GM18861 (cell line): ENCODE data around the gene SH2B2.

Experiments used
- ATAC-seq: cut with Tn5 transposase; IDR thresholded peaks from one replicate; pipeline ENCODE4 v1.9.1; 2021; ENCODE audit not compliant: unreplicated experiment

SH2B2 gene

DNA sequence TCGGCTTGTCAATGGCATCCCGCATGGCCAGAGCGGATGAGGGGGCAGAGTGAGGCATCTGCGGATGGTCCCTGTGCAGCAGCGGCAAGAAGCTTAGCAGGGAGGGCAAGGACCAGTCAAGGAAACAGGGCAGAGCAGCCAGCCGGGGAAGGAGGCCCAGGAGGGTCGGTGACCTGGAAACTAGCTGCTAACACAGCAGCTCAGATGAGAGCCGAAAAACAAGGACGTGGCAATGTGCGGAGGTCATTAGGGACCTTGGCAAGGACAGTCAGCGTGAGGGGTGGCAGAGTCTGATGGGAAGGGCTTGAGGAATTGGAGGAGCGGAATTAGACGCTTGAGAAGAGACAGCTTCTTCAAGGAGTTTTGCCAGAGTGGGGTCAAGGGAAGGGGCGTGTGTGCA, 20.1 kb upstream of the SH2B2 start:
- no peak for ATAC-seq

DNA sequence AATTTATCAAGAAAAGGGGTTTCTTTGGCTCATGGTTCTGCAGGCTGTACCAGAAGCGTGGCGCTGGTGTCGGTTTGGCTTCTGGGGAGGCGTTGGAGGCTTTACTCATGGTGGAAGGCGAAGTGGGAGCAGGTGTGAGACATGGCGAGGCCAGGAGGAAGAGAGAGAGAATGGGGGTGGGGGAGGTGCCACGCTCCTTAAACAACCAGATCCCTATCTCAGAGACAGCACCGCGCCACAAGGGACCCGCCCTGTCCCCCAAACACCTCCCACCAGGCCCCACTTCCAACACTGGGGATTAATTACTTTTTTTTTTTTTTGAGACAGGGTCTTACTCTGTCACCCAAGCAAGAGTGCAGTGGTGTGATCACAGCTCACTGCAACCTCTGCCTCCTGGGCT, 18.0 kb upstream of the SH2B2 start:
- no peak for ATAC-seq

DNA sequence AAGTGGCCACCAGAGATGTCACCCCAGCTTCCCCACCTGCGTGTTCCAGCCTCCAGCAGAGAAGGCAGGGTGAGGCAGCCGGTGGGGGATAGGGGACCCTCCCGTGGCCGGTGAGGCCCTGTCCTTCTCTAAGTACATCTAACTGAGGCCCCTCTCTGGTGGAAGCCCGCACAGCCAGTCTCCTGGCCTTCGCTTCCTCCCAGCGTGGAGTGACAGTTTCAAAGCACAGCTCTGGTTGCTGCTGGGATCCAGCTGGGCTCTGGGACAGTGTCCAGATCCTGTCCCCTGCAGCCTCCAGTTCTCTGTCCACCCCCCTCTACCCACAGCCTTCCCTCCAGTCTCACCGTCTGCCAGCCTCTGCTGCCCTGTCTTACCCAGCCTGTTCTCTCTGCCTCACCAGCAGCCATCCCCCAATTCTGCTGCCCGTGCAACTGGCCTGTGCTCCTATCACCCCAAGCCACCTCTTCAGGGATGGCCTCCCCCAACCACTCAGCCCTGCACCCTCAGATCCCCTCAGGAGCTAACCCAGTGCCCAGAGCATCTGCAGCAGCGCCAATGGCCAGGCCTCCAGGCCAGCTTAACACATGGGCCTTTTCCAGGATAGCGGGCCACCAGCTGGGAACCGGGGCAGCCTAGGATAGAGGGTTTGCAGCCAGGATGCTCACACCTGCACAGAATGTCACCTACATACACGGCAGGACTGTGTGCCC, 16.3 kb upstream of the SH2B2 start:
- no peak for ATAC-seq

DNA sequence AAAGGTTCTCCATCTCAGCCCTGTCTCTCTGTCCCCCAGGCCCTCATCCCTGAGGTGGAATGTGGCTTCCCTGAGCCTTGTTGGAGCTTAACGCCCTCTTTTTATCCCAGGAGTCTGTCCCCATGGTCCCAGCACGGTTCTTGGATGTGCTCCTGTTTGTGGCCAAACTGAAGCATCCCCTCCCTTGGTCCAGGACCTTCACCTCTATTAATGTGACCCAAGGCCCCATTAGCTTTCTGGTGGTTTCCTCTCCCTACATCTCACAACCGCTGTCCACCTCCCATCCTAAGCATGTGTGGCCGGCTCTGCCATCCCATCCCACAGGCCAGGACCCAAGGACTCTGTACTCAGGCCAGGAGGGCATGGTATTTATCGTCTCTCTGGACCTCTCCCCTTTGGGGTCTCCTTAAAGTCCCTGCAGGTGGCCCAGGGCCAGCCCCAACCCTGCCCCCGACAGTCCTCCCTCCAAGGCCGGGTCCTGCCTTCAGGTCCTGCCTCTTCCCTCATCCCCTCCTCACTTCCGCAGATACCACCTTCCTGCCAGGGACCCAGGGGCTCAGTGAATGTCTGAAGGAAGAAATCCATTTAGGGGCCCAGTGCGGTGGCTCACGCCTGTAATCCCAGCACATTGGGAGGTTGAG, 15.4 kb upstream of the SH2B2 start:
- ATAC-seq = no peak

GRCh38 chr7:102272075-102272916, 14.4 kb upstream of the SH2B2 start:
- ATAC-seq = no peak

DNA sequence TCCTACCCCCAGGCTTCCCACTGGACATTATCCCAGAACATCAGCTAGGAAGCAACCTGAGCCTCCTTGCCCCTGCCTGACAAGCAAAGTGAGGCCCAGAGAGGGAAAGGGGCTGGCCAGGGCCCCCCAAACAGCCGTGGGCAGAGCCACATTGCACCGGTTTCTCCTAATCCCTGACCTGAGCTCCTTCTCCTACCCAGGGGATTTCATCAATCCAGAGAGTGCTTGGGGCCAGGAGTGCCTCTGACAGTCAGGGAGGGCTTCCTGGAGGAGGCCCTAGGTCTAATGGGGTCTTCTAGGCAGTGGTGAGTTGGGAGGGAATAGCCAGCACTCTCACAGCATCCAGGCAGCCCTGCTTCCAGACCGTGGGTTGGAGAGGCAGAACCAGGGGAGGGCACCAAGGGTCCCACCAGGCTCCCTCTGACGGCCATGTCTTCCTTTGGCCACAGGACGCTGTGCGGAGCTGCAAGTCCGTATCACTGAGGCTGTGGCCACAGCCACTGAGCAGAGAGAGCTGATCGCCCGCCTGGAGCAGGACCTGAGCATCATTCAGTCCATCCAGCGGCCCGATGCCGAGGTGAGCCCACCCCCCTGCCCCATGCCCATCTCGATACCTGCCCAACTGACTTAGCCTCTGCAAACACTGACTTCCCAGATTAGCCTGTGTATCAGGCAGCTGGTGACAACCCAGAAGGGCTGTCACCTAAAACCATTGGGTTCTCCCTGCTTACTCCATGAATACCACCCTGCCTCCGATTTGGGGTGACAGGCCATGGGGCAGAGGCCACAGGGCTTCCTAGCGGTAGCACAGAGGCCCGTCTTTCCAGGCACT, 13.5 kb upstream of the SH2B2 start:
- ATAC-seq = no peak

DNA sequence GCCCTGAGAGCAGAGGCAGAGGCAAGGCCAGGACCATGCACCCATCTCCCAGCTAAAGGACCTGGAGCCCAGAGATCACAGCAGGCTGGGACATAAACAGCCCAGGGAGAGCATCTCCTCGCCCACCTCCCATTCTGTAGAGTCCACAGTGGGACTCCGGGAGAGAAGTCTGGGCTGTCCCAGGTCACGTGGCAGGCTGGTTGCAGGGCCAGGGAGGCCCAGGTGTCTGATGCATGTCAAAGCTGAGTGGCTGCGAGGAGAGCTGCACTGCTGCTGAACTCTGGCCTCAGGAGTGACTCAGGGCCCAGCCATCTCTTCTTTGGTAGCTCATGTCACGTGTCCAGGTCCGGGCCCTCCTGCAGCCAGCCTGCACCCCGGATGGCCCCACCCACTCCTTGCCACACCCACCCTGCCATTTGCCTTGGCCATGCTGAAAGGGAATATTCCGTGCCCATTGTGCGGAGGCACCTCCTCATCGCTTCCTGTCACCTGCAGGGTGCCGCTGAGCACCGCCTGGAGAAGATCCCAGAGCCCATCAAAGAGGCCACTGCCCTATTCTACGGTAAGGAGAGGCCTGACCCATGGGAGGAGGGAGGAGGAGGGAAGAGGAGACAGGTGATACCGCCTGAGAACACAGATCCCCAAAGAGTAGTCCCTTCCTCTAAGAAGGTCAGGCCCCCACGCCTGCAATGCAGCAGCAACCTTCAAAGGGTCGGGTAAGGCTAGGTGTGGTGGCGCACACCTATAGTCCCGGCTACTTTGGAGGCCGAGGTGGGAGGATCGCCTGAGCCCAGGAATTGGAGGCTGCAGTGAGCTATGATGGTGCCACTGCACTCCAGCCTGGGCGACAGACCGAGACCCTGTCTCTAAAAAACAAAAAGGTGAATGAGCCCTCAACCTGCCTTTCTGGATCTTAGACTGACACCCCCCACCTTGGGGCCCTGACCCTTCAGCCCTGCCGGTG, 12.6 kb upstream of the SH2B2 start:
- ATAC-seq = no peak

- ATAC-seq = no peak
Observed at GRCh38 chr7:102275123-102275703, 11.5 kb upstream of the SH2B2 start.

GRCh38 chr7:102277901-102278300, 8.8 kb upstream of the SH2B2 start:
- no peak for ATAC-seq

DNA sequence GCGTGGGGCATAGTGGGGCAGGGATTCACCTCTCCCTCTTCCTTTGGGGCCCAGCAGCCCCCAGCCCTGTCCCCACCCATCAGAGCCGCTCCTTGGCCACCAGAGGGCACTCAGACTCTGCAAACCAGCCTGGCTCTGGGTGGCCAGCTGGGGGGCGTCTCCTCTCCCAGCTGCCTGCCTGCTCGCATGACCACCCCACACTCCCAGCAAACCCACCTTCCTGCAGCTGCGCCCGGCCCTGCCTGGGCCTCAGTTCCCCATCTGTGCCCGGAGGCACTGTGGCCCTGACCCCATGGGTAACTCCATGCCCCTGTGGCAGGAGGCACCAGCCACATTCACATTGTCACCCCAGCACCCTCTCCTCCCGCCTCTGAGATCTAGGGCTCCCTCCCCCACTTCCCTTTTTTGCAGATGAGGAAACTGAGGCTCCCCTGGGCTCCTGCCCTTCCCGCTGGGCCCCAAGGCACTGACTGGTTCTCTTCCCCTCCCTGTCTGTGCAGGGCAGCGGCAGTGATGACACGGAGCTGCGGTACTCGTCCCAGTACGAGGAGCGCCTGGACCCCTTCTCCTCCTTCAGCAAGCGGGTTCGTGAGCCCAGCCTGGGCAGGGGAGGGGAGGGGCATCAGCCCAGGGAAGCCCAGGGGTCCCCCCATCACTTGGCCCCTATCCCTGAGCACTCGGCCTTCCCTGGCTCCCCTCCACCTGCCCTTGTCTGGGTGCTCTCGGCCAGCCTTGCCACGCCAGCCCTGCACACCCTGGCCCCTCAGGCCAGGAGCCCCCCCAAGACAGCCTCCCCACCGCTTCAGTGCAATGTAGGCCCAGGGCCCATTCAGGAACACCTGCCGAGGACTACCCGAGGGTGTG, 6.9 kb upstream of the SH2B2 start:
- ATAC-seq = no peak

- no peak for ATAC-seq
Observed at GRCh38 chr7:102280521-102280920, 6.1 kb upstream of the SH2B2 start.

DNA sequence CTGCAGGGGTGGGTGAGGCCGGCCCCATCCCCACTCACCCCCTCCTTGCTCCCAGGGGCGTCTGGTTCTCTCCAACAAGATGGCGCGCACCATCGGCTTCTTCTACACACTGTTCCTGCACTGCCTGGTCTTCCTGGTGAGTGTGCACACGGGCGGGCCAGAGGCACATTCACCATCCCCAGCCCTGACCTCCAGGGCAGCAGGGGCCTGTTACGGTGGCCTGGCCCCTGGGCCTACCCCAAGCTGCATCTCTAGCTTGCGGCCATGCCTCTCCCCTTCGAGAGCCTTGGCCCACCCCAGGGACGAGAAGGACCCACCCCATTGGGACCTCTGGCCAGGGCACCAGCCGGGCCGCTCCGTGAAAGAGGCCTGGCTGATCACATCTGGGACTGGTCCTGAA, 4.9 kb upstream of the SH2B2 start:
- no peak for ATAC-seq

DNA sequence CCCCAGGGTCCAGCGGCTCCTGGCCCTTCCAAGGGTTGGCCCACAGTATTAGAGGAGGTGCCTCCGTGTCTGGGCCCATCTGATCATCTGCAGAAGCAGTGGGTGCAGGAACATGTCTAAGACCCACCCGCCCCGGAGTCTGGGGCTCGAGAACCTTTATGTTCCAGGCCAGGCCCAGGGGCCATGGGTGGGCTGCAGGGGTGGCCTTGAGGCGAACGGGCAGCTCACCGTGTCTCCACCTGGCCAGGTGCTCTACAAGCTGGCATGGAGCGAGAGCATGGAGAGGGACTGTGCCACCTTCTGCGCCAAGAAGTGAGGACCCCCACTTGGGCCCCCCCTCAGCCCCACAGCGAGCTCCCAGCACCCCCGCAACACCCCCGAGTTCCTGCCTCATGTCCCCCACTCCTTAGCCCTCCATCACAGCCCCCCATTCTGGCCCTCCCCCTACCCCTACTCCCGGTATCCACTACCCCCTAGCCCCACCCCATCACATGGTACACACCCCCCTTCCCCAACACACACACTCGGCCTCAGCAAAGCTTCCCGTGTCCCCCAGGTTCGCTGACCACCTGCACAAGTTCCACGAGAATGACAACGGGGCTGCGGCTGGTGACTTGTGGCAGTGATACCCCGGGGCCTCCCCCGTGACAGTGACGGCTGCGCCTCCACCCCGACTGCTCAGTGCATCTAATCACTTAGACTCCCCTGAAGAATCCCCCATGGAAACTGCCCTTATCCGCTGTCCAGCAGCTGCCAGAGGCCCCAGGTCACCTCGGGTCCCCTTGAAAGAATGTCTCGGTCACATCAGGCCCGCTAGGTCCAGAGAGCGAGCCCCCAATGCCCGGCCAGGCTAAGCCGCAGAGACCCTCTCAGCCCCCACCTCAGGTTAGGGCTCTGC, 4.0 kb upstream of the SH2B2 start:
- ATAC-seq = no peak

GRCh38 chr7:102283477-102284189, 3.0 kb upstream of the SH2B2 start:
- no peak for ATAC-seq

GRCh38 chr7:102284399-102284798, 2.3 kb upstream of the SH2B2 start:
- ATAC-seq = no peak

DNA sequence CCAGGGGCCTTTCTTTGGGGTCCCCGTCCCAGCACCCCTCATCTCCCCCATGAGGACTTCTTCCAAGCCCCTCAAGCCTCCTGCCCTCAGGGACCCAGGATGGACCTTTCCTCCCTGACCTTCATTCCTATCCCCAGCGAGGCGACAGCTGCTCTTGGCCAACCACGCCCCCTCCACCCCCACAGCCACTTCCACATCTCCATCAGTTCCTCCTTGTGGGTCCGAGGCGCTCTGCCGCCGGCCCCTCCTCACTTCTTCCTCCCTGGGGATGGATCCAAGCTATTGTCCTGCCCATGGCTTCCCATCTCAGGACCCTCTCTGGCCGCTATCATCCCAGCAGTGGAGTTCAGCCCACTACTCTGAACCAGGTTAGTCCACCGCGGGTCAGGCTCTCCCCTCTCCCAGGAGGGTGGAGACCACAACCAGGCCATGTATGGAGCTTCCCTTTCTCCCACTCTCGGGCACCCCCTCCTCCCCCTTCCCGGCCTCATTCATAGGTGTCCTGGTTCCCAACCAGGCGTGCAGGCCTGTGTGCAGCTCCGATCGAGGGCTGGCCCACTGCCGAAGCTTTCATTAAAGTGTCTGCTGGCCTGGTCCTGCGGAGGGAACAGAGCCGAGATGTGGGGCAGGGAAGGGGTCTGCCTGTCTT, 1.7 kb upstream of the SH2B2 start:
- ATAC-seq = no peak
